Activated T-helper 1 cell treated with Interleukin-2 at 50 U/mL for 16 hours (primary cell): ENCODE measurements around the gene STN1.
A peak's percentile ranks its signal among the peaks of the same experiment; 100 is the strongest.

ENCODE experiments used
- DNase-seq: peaks from one replicate; pipeline ENCODE4 v3.0.0-alpha.2; 2020; ENCODE audit warnings: low read depth

STN1 gene

GRCh38 chr10:103929381-103929921, 11.5 kb upstream of the STN1 start:
- DNase-seq, result no peak

DNA sequence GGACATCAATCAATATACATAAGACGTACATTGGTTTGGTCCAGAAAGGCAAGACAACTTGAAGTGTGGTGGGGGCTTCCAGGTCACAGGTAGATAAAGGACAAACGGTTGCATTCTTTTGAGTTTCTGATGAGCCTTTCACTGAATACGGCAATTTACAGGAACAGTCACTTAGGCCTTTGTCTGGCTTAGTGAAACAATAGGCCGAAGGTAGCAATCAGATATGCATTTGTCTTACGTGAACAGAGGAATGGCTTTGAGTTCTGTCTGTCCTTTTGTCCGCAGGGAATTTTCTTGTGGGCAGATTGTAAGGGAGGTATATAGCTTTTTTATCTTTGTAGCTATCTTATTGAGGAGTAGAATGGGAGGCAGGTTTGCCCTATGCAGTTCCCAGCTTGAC, 10.8 kb upstream of the STN1 start:
- DNase-seq, result no peak

DNA sequence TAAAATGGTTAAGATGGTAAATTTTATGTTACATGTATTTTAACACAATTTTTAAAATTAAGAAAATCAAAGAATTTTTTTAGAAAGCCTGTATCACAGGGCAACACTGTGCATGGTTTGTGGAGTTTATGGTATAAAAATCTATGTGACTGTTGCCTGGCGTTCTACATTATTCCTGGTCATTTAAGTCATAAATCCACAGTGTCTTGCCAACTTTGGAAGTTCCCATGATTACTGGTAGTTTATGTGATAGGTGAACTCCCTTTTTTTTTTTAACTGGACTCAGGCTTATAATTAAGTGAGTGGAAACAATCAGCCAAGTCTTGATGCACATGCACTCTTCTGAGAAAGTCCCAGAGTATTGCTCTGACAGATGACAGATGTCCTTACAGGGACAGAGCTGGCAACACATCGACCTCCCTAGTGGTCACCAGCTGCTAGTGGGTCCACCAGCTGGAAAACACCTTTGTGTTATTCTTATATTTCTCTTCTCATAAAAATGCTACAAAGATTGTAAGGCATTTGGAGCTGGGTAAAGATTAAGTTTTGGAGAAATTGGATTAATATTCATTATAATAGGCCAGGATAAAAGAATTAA, 8.8 kb upstream of the STN1 start:
- DNase-seq, result no peak

- DNase-seq, result no peak
Measured at GRCh38 chr10:103925591-103925990, 7.6 kb upstream of the STN1 start.

DNA sequence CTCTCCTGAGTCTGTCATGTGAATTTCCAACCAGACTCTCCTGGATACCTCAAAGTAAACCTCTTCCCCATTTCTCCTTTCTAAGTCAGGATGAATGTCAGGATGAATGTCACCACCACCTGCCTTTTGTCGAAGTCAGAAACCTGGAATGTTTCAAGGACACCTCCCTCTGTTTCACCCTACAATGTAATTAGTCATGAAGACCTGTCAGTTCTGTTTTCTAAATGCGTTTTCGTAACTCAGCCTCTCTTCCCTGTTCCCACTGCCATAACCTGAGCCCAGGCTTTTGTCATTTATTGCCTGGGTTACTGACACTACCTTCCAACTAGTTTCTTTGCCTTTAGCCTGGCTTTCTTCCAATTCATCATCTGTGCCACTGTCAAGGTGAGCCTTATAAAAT, 5.5 kb upstream of the STN1 start:
- no peak for DNase-seq

DNA sequence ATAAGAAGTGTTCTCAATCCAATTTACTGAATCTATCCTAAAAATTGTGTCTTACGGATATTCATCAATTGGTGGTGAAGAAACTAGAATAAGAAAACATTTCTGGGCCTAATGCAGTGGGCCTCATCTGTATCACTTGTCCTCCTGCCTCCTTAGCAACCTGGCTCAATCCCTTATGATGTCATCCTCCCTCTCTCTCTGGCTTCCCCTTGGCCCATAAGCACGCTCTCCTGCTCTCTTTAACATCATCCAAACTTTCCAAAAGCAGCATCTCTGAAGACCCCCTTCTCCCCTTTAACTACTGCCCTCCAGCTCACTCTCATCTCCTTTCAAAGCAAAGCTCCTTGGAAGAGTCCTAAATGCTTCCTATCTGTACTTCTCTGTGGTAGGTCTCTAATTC, 4.7 kb upstream of the STN1 start:
- DNase-seq, result no peak

GRCh38 chr10:103921750-103922195, 3.8 kb upstream of the STN1 start:
- no peak for DNase-seq

GRCh38 chr10:103921248-103921647, 3.3 kb upstream of the STN1 start:
- no peak for DNase-seq

DNA sequence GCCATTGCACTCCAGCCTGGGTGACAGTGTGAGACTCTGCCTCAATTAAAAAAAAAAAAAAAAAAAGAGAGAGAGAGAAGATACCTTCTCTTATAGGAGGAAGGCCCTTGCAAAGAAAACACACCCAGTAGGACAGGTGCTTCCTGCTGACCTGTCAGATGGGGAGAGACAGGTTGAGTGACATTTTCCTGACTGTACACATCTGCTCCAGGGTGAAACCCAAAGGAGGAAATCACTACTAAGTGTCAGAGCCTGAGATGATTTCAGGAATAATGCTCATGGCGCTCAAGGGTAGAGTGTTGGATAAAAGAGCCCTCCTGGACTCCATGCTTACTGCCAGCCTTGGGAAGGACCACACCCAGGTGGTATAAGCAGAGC, 1.7 kb upstream of the STN1 start:
- no peak for DNase-seq

GRCh38 chr10:103917302-103918052, 507 bp downstream of the STN1 start:
- no peak for DNase-seq

DNA sequence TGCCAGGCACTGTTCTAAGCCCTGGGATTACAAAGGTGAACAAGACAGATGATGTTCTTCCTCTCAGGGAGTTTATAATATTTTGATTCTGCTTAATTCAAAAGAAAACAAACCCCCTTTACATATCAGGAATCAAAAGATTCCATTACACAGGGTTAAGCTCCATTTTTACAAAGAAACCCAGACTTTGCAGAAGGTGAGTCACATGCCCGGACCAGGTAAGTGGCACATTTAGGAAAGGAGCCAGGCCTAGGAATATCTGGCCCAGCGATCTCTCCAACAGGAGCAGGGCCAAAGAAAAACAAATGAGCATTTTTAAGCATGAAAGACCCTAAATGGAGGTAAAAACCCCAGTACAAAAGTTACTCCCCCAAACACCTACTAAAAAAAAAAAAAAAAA, 1.1 kb downstream of the STN1 start:
- DNase-seq, result no peak

- DNase-seq, result no peak
Measured at GRCh38 chr10:103916254-103916653, 1.7 kb downstream of the STN1 start.

DNA sequence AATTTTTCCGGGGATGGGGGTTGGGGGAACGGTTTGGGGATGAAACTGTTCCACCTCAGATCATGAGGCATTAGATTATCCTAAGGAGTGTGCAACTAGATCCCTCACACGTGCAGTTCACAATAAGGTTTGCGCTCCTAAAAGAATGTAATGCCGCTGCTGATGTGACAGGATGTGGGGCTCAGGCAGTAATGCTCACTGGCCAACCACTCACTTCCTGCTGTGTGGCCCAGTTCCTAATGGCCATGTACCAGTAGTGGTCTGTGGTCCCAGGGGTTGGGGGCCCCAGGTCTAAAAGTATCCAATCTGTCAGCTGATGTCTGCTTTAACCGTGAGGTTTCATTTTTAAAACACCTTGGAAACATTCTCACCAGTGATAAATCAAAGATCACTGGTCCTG, 2.2 kb downstream of the STN1 start:
- DNase-seq, result no peak

- no peak for DNase-seq
Measured at GRCh38 chr10:103912759-103913158, 5.2 kb downstream of the STN1 start.

DNA sequence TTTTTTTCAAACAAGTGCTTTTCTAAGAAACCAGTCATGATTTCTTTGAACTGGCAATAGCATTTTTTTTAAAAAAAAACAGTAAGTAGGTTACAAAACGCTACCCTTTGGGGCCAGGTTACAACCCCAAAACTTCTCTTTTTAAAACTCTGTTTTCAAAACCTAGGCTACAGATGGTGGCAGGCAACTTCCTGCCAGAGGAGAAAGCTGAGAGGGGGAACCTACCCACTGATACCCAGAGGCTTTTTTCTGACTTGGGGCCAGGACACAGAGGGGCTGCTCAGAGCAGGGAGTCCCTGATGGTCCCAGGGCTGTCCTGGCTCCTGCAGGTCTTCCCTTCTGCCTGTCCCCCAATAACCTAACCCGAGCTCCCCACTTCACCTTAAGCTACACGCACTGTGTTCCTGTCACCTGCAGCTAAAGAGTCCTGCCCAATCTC, 6.9 kb downstream of the STN1 start:
- DNase-seq, result peak; percentile 31

- no peak for DNase-seq
Measured at GRCh38 chr10:103910442-103911012, 7.5 kb downstream of the STN1 start.

DNA sequence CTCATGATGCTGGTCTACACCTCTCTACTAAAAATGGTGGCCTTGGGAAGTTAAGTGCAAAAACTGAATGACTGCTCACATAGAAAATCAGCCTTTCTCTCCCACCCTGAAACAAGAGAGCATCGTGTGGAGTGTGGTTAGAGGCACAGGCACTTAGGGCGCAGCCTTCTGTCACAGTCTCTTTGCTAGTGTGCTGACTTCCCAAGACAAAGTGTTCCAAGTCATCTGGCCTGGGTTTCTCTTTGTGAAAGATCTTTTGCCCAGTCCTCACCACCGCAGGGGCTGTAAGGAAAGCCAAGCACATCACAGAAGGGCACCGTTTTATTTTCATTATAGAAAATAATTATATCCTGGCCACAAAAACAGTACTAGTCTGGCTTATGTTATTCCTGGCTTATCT, 12.5 kb downstream of the STN1 start:
- DNase-seq, result no peak

DNA sequence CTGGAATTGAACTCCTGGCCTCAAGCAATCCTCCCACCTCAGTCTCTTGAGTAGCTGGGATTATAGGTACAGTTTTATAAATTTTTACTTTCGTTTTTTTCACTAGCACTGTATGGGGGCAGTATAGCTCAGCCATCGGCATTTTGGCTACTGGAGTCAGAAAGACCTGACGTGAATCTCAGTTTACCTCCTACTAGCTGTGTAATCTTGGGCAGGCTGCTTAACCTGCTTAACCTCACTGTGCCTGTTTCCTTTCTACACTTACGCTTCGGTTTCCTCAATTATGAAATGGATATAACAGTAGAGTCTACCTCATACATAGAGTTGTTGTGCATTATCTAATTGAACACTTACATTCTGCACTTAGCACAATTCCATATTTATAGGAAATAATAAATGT, 16.7 kb downstream of the STN1 start:
- DNase-seq, result no peak

DNA sequence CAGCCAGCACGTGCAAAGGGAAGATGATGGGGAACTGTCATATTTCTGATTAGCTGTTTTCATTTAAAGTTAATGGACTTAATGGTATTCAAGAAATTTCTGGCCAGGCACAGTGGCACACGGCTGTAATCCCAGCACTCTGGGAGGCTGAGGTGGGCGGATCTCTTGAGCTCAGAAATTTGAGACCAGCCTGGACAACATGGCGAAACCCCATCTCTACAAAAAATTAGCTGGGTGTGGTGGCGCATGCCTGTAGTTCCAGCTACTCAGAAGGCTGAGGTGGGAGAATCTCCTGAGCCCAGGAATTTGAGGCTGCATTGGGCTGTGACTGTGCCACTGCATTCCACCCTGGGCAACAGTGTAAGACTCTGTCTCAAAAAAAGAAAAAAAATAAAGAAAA, 18.7 kb downstream of the STN1 start:
- DNase-seq, result no peak

DNA sequence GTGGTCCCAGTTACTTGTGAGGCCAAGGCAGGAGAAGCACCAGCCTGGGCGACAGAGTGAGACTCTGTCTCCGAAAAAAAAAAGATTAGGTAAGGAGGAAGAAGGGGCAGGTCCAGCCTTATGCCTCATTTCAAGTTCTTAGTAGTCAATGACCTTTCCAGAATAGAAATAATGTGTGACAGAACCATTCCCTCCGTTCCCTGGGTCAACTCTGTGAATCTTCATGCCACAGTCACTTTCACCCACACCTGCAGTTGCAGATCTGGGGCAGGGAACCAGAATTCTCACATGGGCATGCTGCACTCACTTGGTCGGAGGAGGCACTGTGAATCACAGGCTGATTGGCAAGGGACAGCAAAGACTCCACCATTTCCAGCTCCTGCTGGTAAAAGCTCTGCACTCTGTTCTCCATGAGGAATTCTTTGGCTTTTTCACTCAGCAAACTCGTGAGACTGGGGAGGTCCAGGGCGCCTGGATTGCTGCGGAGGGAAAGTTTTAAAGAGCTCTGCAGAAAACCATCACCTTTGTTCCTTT, 20.7 kb downstream of the STN1 start:
- DNase-seq, result no peak

DNA sequence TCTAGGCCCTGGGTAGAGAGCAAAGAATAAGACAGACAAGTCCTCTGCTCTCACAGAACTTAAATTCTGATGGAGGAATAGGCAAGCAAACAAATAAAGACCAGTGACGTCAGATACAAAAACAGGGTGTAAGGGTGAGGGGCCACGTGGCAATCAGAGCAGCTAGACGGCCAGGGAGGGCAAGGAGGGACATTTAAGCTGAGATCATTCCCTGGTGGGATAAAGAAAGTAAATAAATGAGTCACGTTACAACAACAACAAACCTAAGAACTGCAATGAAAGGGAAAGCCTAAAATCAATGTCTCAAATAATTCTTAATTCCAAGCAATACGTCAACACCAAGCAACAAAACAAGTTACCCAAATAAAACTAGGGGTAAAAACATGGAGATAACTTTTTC, 21.8 kb downstream of the STN1 start:
- no peak for DNase-seq

GRCh38 chr10:103895411-103896186, 22.4 kb downstream of the STN1 start:
- DNase-seq, result no peak
